ENCODE measurements around the gene NAP1L4. TPM values are rescaled to one million over a fixed set of nuclear protein-coding genes. Genes with fewer than 3 reads are reported as not detected.

The NAP1L4 gene
- polyA plus RNA-seq, 1 donor from 2014 or later: 199 TPM

DNA sequence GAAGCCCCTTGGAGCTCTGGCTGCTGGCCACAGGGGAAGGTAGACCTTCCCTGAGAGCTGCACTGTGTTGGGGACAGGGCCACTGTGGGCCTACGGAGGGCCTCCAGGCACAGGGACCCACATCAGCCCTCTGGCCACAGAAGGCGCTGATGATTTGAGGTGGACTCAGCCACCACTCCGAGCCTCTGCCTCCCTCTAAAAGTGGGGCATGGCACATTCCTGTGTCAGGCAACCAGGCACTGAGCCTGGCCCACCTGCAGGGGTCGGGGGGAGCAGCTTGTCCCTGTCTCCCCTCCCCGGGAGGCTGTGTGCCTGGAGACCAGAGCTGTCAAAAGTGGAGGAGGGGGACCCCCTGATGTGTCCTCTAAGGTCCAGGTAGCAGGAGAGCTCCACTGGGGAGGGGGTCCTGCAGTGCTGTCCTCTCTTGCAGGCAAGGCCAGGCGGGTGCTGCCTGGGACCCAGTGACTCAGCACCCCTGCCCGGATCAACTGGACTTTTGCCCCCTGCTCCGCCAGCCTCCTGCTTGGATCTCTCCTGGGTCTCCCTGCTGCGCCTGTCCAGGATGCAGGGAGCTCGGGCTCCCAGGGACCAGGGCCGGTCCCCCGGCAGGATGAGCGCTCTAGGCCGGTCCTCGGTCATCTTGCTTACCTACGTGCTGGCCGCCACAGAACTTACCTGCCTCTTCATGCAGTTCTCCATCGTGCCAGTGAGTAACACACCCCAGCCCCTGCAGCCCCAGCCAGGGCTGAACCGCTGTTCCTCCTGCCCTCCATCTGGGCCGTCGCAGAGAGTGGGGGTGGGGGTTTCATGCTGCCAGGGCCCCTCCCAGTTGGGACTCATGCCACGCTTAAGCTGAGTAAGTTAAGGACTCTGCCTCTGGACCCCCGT, 89.1 kb downstream of the NAP1L4 start:
- H3K9ac ChIP-seq (ENCODE audit: low read length): no peak overlapping the region
- H3K9me2 ChIP-seq (ENCODE audit: insufficient read depth, low read length): no peaks in the 10 kb centered on the region
- peaks cover 16% of the 10 kb centered on the region for H3K27me3 ChIP-seq (ENCODE audit: insufficient read depth, low read depth, low read length)
- H3K9me3 ChIP-seq (ENCODE audit: low read length): no peaks in the 10 kb centered on the region
- no peaks in the 10 kb centered on the region for H4K20me1 ChIP-seq (ENCODE audit: insufficient read depth)
- TF ChIP-seq SMC3 (conservative IDR thresholded peaks at IDR 0.05; ENCODE audit: poor library complexity) (no peak), EZH2 (IDR thresholded peaks at IDR 0.05; ENCODE audit: borderline replicate concordance, insufficient read depth, low read length, poor library complexity, severe bottlenecking) (no peak), EP300 (conservative IDR thresholded peaks at IDR 0.05; ENCODE audit: poor library complexity, severe bottlenecking) (no peak), POLR2AphosphoS5 (IDR thresholded peaks at IDR 0.05) (no peak), TAF1 (IDR thresholded peaks at IDR 0.05; ENCODE audit: low read depth) (no peak), MXI1 (conservative IDR thresholded peaks at IDR 0.05; ENCODE audit: poor library complexity, severe bottlenecking) (no peak), RAD21 (conservative IDR thresholded peaks at IDR 0.05) (no peak)
- TF ChIP-seq, protein P1, sequence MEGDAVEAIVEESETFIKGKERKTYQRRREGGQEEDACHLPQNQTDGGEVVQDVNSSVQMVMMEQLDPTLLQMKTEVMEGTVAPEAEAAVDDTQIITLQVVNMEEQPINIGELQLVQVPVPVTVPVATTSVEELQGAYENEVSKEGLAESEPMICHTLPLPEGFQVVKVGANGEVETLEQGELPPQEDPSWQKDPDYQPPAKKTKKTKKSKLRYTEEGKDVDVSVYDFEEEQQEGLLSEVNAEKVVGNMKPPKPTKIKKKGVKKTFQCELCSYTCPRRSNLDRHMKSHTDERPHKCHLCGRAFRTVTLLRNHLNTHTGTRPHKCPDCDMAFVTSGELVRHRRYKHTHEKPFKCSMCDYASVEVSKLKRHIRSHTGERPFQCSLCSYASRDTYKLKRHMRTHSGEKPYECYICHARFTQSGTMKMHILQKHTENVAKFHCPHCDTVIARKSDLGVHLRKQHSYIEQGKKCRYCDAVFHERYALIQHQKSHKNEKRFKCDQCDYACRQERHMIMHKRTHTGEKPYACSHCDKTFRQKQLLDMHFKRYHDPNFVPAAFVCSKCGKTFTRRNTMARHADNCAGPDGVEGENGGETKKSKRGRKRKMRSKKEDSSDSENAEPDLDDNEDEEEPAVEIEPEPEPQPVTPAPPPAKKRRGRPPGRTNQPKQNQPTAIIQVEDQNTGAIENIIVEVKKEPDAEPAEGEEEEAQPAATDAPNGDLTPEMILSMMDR (IDR thresholded peaks at IDR 0.05; ENCODE audit: poor library complexity, severe bottlenecking): no peak
- TF ChIP-seq, protein P2, sequence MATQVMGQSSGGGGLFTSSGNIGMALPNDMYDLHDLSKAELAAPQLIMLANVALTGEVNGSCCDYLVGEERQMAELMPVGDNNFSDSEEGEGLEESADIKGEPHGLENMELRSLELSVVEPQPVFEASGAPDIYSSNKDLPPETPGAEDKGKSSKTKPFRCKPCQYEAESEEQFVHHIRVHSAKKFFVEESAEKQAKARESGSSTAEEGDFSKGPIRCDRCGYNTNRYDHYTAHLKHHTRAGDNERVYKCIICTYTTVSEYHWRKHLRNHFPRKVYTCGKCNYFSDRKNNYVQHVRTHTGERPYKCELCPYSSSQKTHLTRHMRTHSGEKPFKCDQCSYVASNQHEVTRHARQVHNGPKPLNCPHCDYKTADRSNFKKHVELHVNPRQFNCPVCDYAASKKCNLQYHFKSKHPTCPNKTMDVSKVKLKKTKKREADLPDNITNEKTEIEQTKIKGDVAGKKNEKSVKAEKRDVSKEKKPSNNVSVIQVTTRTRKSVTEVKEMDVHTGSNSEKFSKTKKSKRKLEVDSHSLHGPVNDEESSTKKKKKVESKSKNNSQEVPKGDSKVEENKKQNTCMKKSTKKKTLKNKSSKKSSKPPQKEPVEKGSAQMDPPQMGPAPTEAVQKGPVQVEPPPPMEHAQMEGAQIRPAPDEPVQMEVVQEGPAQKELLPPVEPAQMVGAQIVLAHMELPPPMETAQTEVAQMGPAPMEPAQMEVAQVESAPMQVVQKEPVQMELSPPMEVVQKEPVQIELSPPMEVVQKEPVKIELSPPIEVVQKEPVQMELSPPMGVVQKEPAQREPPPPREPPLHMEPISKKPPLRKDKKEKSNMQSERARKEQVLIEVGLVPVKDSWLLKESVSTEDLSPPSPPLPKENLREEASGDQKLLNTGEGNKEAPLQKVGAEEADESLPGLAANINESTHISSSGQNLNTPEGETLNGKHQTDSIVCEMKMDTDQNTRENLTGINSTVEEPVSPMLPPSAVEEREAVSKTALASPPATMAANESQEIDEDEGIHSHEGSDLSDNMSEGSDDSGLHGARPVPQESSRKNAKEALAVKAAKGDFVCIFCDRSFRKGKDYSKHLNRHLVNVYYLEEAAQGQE (IDR thresholded peaks at IDR 0.05; ENCODE audit: borderline replicate concordance): no peak
- H3F3A ChIP-seq (ENCODE audit: insufficient read depth, low read length, poor library complexity, severe bottlenecking): no peaks in the 10 kb centered on the region
- H3K4me2 ChIP-seq (ENCODE audit: low read length): no peak overlapping the region
- H3K79me2 ChIP-seq (replicated peaks; ENCODE audit: insufficient read depth, low read length): no peaks in the 10 kb centered on the region
- H3K4me3 ChIP-seq (ENCODE audit: low read length): peak overlapping the region; percentile 64
- no peak overlapping the region for H2AFZ ChIP-seq (ENCODE audit: low read depth, low read length)
- H3K27ac ChIP-seq (ENCODE audit: low read length): no peak overlapping the region
- no peaks in the 10 kb centered on the region for H3K36me3 ChIP-seq (ENCODE audit: insufficient read depth, low read length)

DNA sequence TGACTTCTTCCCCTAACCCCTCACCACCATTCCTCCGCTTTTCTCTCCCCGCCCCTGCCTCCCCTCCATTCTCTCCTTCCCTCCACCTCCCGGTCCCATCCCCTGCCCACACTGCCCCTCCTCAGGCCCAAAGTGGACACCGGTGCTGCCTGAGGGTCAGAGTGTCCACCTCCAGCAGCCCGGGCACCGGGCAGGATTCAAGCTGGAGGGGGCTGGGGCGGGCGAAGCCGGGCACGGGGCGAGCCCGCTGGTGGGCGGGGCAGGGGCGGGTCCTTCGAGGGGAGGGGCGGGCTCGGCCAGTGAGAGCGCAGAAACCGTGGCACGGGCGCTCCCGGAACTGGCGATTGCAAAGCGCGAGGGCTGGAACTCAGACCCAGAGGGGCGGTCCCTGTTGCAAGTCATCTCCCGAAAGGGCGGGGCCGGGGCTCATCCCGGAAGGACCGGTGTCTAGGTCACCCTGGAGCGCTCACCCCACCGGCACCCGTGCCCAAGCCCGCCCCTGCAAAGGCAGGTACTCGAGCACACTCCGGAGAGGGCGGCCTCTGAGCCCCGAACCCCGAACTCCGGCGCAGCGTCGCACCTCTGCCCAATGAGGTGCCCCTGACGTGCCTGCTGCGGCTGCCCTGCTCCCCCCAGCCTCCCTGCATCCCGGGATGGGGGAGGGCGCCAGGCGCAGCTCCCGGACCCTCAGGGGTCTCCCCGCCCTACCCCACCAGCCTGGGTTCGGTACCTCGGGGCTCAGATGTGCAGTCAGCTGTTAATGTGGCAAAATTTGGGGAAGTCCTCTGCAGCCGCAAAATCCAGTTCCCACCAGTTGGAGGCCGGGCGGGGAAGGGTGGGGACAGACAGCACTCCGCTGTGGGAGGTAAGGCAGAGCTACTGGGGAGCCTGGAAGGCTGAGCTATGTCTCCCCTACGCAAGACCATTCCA, 90.0 kb downstream of the NAP1L4 start:
- Histone ChIP-seq H3K4me2 (ENCODE audit: low read length) (no peak overlapping the region), H3K27ac (ENCODE audit: low read length) (no peak overlapping the region), H3K79me2 (replicated peaks; ENCODE audit: insufficient read depth, low read length) (no peaks in the 10 kb centered on the region), H3K9ac (ENCODE audit: low read length) (no peak overlapping the region), H2AFZ (ENCODE audit: low read depth, low read length) (no peak overlapping the region), H3K27me3 (ENCODE audit: insufficient read depth, low read depth, low read length) (peaks cover 16% of the 10 kb centered on the region), H3K36me3 (ENCODE audit: insufficient read depth, low read length) (no peaks in the 10 kb centered on the region), H3K9me2 (ENCODE audit: insufficient read depth, low read length) (no peaks in the 10 kb centered on the region), H4K20me1 (ENCODE audit: insufficient read depth) (no peaks in the 10 kb centered on the region), H3K4me3 (ENCODE audit: low read length) (peak overlapping the region; percentile 64), H3F3A (ENCODE audit: insufficient read depth, low read length, poor library complexity, severe bottlenecking) (no peaks in the 10 kb centered on the region), H3K9me3 (ENCODE audit: low read length) (no peaks in the 10 kb centered on the region)
- TF ChIP-seq TAF1 (IDR thresholded peaks at IDR 0.05; ENCODE audit: low read depth) (no peak), RAD21 (conservative IDR thresholded peaks at IDR 0.05) (no peak), SMC3 (conservative IDR thresholded peaks at IDR 0.05; ENCODE audit: poor library complexity) (no peak), EP300 (conservative IDR thresholded peaks at IDR 0.05; ENCODE audit: poor library complexity, severe bottlenecking) (no peak), EZH2 (IDR thresholded peaks at IDR 0.05; ENCODE audit: borderline replicate concordance, insufficient read depth, low read length, poor library complexity, severe bottlenecking) (no peak)
- TF ChIP-seq, protein P2 (IDR thresholded peaks at IDR 0.05; ENCODE audit: borderline replicate concordance): no peak

All from neural cell (in vitro differentiated cells).